GM21526 (cell line): ENCODE results near the gene PDHX.

Source experiments
- ATAC-seq: cut with Tn5 transposase; IDR thresholded peaks from one replicate; pipeline ENCODE4 v1.9.1; 2021; ENCODE audit warnings: moderate library complexity; ENCODE audit not compliant: unreplicated experiment, low FRiP score

Gene PDHX

GRCh38 chr11:34986883-34987520 is 70.6 kb downstream of the PDHX start:
- ATAC-seq = no peak

DNA sequence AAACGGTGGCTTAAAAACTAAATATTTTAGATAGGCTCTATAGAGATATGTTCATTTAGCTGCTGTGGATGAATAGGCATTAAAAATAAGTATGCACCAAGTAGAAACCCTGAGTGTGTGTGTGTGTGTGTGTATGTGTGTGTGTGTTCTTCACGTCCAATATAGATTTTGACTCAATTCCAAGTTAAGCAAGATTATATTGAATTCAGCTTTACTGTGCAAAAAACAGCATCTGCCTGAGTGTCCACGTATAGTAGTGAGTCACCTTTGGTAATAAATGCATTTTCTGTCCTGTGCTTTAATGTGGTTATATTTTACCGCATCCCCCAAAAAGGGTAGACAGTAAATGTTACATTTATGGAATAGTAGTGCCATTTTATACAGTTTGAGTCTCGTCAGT is 71.2 kb downstream of the PDHX start:
- no peak for ATAC-seq

GRCh38 chr11:34988294-34989255 is 72.2 kb downstream of the PDHX start:
- peak; percentile 72 for ATAC-seq

GRCh38 chr11:34990916-34991315 is 74.5 kb downstream of the PDHX start:
- ATAC-seq = no peak

GRCh38 chr11:34994854-34995253 is 78.4 kb downstream of the PDHX start:
- ATAC-seq = no peak

GRCh38 chr11:34996958-34997357 is 80.5 kb downstream of the PDHX start:
- no peak for ATAC-seq

GRCh38 chr11:34997952-34998528 is 81.6 kb downstream of the PDHX start:
- no peak for ATAC-seq

GRCh38 chr11:34999453-34999852 is 83.0 kb downstream of the PDHX start:
- no peak for ATAC-seq

DNA sequence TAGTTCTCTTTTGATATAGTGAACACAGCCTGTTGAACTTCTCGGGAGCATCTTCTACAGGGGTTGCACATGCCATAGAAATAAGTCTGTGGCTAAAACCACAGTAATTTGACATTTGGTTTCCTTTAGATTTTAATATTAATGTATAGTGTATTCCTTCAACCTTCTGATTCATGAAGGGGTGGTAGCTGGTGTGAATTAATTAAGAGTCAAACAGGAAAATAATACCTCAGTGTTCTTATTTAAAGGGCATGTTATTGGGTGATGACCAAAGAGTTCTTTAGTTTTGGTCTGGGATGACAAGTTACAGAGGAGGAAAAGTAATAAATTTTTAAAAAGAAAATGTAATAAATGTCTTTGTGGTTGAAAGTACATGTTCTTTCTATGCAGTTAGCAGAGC is 86.8 kb downstream of the PDHX start:
- no peak for ATAC-seq

DNA sequence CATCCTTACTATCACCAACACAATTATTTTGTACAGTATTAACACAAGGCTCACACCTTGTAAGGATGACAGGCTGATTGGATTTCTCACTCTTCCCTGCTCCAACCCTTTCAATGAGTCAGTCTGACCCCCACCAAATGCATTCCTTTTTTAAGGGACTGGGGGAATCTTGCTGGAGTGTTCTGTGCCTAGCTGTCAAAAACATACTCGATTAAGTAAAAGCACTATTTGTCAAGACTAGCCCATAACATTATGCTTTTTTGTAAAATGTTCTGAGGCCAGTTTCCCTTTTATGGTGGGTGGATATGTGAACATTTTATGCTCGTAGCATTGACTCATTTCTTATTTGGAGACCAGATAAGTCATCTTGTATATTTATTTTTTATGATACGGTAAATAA is 87.2 kb downstream of the PDHX start:
- ATAC-seq = no peak

- no peak for ATAC-seq
Observed at GRCh38 chr11:35005141-35005780, 88.8 kb downstream of the PDHX start.

GRCh38 chr11:35006389-35007128 is 90.1 kb downstream of the PDHX start:
- peak; percentile 92 for ATAC-seq

DNA sequence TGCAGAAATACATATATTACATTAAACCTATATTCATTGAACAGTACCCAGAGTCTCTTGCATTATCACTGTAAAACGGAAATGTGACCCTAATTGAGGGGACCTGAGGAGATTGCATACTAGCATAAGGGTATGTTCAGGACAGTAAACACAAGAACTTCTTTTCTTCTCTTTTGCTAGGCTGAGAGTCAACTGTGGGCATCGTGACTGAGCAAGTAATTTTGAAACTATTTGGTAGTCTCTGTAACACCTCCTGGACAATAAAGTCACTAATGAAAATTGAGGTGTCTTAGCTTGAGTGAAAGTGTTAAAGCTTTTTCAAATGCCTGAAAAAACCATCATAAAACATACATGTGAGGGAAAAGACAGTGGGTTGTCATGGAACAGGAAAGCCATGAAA is 90.9 kb downstream of the PDHX start:
- peak; percentile 49 for ATAC-seq

DNA sequence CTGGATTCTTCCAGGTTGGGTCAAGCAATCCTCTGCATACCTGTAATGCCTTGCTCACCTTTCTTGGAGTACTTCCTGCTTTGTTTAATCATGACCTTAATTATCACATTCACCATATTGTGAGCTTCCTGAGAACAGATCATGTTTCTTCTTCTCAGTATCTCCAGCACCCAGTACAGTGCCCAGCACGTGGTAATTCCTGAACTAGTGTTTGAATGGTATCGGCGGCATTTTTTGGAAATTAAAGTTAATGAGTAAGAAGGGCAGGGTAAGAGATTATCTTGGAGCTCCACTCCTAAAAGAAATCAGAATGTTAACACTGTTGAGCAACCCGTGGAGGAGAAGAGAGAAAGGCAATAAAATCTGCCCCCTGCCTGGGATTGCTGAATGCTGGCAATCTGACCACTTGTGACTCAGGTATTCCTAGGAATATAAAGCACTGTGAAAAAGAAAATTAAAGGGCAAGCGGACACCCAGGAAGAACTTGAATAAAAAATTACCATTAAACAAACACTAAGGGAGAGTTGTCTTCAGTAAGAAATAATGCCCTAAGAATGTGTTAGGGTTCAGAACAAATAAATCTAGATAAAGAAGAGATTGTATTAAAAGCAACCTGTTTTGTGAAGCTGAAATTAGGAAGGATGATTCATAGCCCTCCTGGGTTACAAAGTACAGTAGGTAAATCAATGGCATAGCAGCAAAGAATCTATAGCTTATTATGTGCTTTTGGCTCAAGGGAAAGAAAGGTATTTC is 92.9 kb downstream of the PDHX start:
- ATAC-seq = no peak

GRCh38 chr11:35009944-35010342 is 93.5 kb downstream of the PDHX start:
- no peak for ATAC-seq

DNA sequence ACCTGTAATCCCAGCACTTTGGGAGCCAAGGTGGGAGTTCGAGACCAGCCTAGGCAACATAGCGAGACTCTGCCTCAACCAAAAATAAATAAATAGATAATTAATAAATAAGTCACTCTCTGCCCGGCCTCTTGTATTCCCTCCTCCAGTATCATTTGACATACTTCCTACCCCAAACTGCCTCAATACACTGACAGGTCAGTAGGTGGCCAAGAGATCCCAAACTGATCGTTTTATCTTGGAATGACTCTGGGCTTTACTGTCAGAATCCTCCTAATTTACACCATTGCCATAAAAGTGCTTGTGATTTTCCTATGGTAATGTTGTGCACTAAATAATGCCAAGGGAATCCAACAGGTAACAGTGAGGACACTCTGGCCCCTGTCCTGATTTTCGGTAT is 94.2 kb downstream of the PDHX start:
- ATAC-seq = no peak

DNA sequence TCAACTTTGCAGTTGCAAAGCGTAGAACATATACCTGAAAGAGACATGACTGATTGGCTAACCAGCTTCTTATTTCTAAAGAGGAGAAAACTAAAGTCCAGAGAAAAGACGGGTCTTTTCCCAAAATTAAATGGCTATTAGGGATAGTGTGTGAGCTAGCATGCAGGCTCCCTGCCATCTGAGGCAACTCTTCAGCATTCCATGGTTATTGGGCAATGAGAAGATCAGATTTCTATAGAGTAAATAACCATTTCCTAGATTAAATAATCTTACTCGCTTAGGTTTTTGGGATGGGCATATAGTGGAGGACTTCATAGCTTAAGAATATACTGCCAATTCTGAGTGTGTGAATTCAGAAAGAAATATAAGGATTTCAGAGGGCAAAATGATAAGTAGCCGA is 95.0 kb downstream of the PDHX start:
- ATAC-seq = no peak

DNA sequence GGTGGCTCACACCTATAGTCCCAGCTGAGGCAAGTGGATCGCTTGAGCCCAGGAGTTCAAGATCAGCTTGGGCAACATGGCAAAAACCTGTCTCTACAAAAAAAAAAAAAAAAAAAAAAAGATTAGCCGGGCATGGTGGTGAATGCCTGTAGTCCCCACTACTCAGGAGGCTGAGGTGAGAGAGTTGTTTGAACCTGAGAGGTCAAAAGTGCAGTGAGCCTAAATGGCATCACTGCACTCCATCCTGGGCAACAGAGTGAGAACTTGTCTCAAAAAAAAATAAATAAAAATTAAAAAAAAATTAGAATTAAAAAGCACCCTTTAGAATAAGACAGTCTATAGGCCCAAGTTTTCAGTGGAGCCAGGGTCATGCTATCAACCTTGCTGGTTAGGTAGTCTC is 95.5 kb downstream of the PDHX start:
- peak; percentile 9 for ATAC-seq

GRCh38 chr11:35012467-35013191 is 96.2 kb downstream of the PDHX start:
- peak; percentile 59 for ATAC-seq
